Measurements from ENCODE around the gene ZIK1. TPM values are rescaled to one million over a fixed set of nuclear protein-coding genes. Genes with fewer than 3 reads are reported as not detected.

ZIK1 gene
- total and polyA plus RNA-seq, 2 experiments from 2014 or later: 10.3 to 40.5 TPM

DNA sequence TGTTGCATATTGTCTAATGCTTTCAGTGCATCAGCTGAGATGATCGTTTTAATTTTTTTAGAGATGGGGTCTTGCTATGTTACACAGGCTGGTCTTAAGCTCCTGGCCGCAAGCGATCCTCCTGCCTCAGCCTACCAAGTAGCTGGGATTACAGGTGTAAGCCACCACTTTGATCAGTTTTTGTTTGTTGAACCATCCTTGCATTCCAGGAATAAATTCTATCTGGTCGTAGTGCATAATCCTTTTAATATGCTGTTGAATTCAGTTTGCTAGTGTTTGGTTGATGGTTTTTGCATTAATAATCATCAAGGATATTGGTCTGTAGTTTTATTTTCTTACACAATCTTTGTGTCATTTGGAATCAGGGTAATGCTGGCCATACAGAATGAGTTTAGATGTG, 53.4 kb downstream of the ZIK1 start:
- Histone ChIP-seq H3K27me3 (ENCODE audit: insufficient read depth) (no peaks in the 10 kb centered on the region), H3K4me2 (no peak overlapping the region), H3K79me2 (replicated peaks; ENCODE audit: insufficient read depth) (peaks cover 12% of the 10 kb centered on the region; the same call in 1 of the 2 replicates), H3K27ac (ENCODE audit: low read depth) (no peak overlapping the region), H3K4me3 (no peak overlapping the region), H3K4me1 (ENCODE audit: insufficient read depth) (peaks cover 7% of the 10 kb centered on the region), H3F3A (replicated peaks; ENCODE audit: low read depth) (no peaks in the 10 kb centered on the region), H3K9me2 (ENCODE audit: insufficient read depth) (peaks cover 4% of the 10 kb centered on the region; the same call in 1 of the 2 replicates), H3K36me3 (ENCODE audit: insufficient read depth) (peaks cover 40% of the 10 kb centered on the region), H2AFZ (no peak overlapping the region), H4K20me1 (replicated peaks; ENCODE audit: insufficient read depth) (0 out of 2 replicates have a peak, but pooled peaks cover 5% of the 10 kb centered on the region)
- DNase-seq (ENCODE audit: low spot score): no peak
- no peak for TF ChIP-seq REST (IDR thresholded peaks at IDR 0.05; ENCODE audit: unreplicated experiment)
- no peak for TF ChIP-seq EZH2phosphoT487 (IDR thresholded peaks at IDR 0.05; ENCODE audit: unreplicated experiment)
- TF ChIP-seq CREB1 (CRISPR knock-in tag; IDR thresholded peaks at IDR 0.05; ENCODE audit: low read depth): no peak
- TF ChIP-seq, protein P1, sequence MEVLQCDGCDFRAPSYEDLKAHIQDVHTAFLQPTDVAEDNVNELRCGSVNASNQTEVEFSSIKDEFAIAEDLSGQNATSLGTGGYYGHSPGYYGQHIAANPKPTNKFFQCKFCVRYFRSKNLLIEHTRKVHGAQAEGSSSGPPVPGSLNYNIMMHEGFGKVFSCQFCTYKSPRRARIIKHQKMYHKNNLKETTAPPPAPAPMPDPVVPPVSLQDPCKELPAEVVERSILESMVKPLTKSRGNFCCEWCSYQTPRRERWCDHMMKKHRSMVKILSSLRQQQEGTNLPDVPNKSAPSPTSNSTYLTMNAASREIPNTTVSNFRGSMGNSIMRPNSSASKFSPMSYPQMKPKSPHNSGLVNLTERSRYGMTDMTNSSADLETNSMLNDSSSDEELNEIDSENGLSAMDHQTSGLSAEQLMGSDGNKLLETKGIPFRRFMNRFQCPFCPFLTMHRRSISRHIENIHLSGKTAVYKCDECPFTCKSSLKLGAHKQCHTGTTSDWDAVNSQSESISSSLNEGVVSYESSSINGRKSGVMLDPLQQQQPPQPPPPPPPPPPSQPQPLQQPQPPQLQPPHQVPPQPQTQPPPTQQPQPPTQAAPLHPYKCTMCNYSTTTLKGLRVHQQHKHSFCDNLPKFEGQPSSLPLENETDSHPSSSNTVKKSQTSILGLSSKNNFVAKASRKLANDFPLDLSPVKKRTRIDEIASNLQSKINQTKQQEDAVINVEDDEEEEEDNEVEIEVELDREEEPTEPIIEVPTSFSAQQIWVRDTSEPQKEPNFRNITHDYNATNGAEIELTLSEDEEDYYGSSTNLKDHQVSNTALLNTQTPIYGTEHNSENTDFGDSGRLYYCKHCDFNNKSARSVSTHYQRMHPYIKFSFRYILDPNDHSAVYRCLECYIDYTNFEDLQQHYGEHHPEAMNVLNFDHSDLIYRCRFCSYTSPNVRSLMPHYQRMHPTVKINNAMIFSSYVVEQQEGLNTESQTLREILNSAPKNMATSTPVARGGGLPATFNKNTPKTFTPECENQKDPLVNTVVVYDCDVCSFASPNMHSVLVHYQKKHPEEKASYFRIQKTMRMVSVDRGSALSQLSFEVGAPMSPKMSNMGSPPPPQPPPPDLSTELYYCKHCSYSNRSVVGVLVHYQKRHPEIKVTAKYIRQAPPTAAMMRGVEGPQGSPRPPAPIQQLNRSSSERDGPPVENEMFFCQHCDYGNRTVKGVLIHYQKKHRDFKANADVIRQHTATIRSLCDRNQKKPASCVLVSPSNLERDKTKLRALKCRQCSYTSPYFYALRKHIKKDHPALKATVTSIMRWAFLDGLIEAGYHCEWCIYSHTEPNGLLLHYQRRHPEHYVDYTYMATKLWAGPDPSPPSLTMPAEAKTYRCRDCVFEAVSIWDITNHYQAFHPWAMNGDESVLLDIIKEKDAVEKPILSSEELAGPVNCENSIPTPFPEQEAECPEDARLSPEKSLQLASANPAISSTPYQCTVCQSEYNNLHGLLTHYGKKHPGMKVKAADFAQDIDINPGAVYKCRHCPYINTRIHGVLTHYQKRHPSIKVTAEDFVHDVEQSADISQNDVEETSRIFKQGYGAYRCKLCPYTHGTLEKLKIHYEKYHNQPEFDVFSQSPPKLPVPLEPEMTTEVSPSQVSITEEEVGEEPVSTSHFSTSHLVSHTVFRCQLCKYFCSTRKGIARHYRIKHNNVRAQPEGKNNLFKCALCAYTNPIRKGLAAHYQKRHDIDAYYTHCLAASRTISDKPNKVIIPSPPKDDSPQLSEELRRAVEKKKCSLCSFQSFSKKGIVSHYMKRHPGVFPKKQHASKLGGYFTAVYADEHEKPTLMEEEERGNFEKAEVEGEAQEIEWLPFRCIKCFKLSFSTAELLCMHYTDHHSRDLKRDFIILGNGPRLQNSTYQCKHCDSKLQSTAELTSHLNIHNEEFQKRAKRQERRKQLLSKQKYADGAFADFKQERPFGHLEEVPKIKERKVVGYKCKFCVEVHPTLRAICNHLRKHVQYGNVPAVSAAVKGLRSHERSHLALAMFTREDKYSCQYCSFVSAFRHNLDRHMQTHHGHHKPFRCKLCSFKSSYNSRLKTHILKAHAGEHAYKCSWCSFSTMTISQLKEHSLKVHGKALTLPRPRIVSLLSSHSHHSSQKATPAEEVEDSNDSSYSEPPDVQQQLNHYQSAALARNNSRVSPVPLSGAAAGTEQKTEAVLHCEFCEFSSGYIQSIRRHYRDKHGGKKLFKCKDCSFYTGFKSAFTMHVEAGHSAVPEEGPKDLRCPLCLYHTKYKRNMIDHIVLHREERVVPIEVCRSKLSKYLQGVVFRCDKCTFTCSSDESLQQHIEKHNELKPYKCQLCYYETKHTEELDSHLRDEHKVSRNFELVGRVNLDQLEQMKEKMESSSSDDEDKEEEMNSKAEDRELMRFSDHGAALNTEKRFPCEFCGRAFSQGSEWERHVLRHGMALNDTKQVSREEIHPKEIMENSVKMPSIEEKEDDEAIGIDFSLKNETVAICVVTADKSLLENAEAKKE (CRISPR knock-in tag; IDR thresholded peaks at IDR 0.05): no peak
- no peak for TF ChIP-seq EZH2 (IDR thresholded peaks at IDR 0.05; ENCODE audit: low read depth, unreplicated experiment)
- TF ChIP-seq, protein P2, sequence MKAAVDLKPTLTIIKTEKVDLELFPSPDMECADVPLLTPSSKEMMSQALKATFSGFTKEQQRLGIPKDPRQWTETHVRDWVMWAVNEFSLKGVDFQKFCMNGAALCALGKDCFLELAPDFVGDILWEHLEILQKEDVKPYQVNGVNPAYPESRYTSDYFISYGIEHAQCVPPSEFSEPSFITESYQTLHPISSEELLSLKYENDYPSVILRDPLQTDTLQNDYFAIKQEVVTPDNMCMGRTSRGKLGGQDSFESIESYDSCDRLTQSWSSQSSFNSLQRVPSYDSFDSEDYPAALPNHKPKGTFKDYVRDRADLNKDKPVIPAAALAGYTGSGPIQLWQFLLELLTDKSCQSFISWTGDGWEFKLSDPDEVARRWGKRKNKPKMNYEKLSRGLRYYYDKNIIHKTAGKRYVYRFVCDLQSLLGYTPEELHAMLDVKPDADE (IDR thresholded peaks at IDR 0.05): no peak
- TF ChIP-seq JUNB (IDR thresholded peaks at IDR 0.05; ENCODE audit: unreplicated experiment): no peak
- no peak for TF ChIP-seq ZNF114 (CRISPR knock-in tag; IDR thresholded peaks at IDR 0.05)
- no peak for TF ChIP-seq STAT1 (IDR thresholded peaks at IDR 0.05; ENCODE audit: unreplicated experiment)
- TF ChIP-seq ZNF331 (CRISPR knock-in tag; IDR thresholded peaks at IDR 0.05; ENCODE audit: low read depth): no peak
- TF ChIP-seq, protein P3, sequence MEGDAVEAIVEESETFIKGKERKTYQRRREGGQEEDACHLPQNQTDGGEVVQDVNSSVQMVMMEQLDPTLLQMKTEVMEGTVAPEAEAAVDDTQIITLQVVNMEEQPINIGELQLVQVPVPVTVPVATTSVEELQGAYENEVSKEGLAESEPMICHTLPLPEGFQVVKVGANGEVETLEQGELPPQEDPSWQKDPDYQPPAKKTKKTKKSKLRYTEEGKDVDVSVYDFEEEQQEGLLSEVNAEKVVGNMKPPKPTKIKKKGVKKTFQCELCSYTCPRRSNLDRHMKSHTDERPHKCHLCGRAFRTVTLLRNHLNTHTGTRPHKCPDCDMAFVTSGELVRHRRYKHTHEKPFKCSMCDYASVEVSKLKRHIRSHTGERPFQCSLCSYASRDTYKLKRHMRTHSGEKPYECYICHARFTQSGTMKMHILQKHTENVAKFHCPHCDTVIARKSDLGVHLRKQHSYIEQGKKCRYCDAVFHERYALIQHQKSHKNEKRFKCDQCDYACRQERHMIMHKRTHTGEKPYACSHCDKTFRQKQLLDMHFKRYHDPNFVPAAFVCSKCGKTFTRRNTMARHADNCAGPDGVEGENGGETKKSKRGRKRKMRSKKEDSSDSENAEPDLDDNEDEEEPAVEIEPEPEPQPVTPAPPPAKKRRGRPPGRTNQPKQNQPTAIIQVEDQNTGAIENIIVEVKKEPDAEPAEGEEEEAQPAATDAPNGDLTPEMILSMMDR (conservative IDR thresholded peaks at IDR 0.05; ENCODE audit: low read depth in 2 of 2): no peak
- TF ChIP-seq NANOG (IDR thresholded peaks at IDR 0.05; ENCODE audit: borderline replicate concordance): no peak
- TF ChIP-seq POLR2AphosphoS5 (IDR thresholded peaks at IDR 0.05; ENCODE audit: low read depth): no peak
- no peak for ATAC-seq
- Mint-ChIP-seq H3K4me3 (no peak overlapping the region), H3K27ac (no peak overlapping the region), H3K36me3 (ENCODE audit: low read depth) (peaks cover 72% of the 10 kb centered on the region), H3K4me1 (peaks cover 16% of the 10 kb centered on the region), H3K9me3 (peaks cover 16% of the 10 kb centered on the region), H3K27me3 (ENCODE audit: insufficient read depth, low read depth, poor library complexity) (peaks cover 5% of the 10 kb centered on the region)

All from GM23338 (cell line).